Measurements from ENCODE around the gene PKIG. TPM values are rescaled to one million over a fixed set of nuclear protein-coding genes. Genes with fewer than 3 reads are reported as not detected.

The PKIG gene
- total and polyA plus RNA-seq, 10 of the 15 experiments (the other 5 are each of a cell fraction or from before 2014, with no cell fraction given), result 5.7 to 82.3 (median 39.7) TPM

DNA sequence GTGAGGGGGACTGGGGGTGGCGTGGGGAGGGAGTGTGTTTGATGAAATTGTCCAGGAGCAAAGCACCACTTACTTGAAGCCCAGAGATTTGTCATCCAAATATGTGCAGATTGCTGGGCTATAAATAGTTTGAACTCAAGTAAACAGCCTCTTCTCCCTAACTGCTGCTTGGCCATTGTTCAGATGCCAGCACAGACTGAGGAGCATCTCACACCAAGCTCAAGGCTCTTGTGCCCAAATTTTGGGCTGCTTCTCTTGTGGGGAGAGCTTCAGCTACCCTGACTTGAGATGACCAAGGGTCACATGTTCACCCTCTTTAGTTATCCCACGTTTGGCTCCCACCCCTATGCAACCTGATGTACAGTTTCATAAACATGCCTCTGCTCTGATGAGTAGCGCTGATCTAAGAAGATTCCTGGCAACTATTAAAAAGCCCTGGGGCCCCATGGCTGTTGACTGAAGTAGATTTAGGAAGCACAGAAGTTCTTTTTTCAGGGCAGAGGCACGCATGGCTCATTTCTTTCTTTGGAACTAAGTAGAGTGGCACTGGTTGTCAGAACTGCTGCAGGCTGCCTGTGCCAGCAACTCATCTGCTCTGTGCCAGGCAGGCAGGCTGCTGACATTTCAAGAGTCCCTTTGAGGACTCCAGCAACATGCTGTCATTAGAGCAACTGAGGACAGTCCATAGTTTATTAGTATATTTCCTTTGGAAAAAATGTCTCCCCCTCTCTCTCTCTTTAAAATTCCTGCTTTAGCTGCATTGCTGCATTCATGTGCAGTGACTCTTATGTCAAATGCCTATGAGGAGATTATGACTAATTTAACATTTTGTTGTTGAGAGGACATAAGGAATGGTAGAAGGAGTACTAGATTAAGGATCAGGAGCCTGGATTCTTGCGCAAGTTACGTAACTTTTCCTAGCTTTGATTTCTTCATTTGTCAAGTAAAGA lies 9.6 kb upstream of the PKIG start:
- Histone ChIP-seq H3K4me2 (ENCODE audit: control insufficient read depth, insufficient read depth) (no peak overlapping the region), H3K36me3 (ENCODE audit: control insufficient read depth in 2 of 2, insufficient read depth in 2 of 2, low read length in 1 of 2) (no peaks in the 10 kb centered on the region), H3K27me3 (replicated peaks in 1 of 2; ENCODE audit: control insufficient read depth in 2 of 2, insufficient read depth in 2 of 2, low read length in 1 of 2) (no peaks in the 10 kb centered on the region), H3K79me2 (ENCODE audit: control insufficient read depth, insufficient read depth, low read length) (no peaks in the 10 kb centered on the region), H3K27ac (ENCODE audit: control insufficient read depth, insufficient read depth) (no peak overlapping the region), H4K20me1 (ENCODE audit: control insufficient read depth, insufficient read depth) (no peaks in the 10 kb centered on the region), H3K4me1 (ENCODE audit: control insufficient read depth, insufficient read depth, low read length) (peaks cover 8% of the 10 kb centered on the region), H2AFZ (ENCODE audit: control insufficient read depth, low read depth, low read length) (no peak overlapping the region), H3K9me3 (replicated peaks; ENCODE audit: control insufficient read depth, insufficient read depth, low read length) (no peaks in the 10 kb centered on the region), H3K9ac (ENCODE audit: control insufficient read depth, insufficient read depth, low read length) (no peak overlapping the region), H3K4me3 (no peak overlapping the region)
- ChIA-PET POLR2A (no interaction called here), RAD21 (ENCODE audit: unreplicated experiment) (interaction anchor here (1.0 to 1.6 kb wide), 5 partner anchors 24 to 73 kb away, joined by 3 to 7 read pairs (median 3); no protein-coding TSS in a partner anchor), CTCF (interaction anchor here (0.8 to 9.0 kb wide), 5 partner anchors 9 to 111 kb away, joined by 3 to 158 read pairs (median 4); no protein-coding TSS in a partner anchor), SMC1A (ENCODE audit: uncharacterized antibody, unreplicated experiment) (interaction anchor here (0.8 to 5.8 kb wide), 6 partner anchors 15 to 110 kb away, joined by 3 to 85 read pairs (median 18); no protein-coding TSS in a partner anchor)
- WGBS (ENCODE audit: insufficient coverage, insufficient replicate concordance, low lambda C conversion rate, missing lambda C conversion rate), result 62% methylated on average over 6 of the region's 6 CpGs
- no peak for DNase-seq (ENCODE audit: low read depth, low spot score)
- TF ChIP-seq POLR2A (IDR thresholded peaks at IDR 0.05; ENCODE audit: low read depth, low read length) (no peak), MYC (IDR thresholded peaks at IDR 0.05; ENCODE audit: insufficient read depth, insufficient read length, insufficient replicate concordance, low read length, severe bottlenecking) (no peak), BHLHE40 (IDR thresholded peaks at IDR 0.05; ENCODE audit: borderline replicate concordance in 1 of 2, low read depth in 2 of 2, low read length in 1 of 2) (no peak), ETV6 (conservative IDR thresholded peaks at IDR 0.05 in 1 of 2, IDR thresholded peaks at IDR 0.05 in 1 of 2; ENCODE audit: borderline replicate concordance in 1 of 2, low read depth in 1 of 2) (no peak), MEF2A (IDR thresholded peaks at IDR 0.05; ENCODE audit: insufficient read depth, low read depth, low read length) (no peak), RUNX3 (IDR thresholded peaks at IDR 0.05; ENCODE audit: low read length) (no peak), CEBPB (IDR thresholded peaks at IDR 0.05; ENCODE audit: borderline replicate concordance in 1 of 2, low read depth in 2 of 2, low read length in 2 of 2) (no peak), SUZ12 (IDR thresholded peaks at IDR 0.05; ENCODE audit: unreplicated experiment) (no peak), ZZZ3 (IDR thresholded peaks at IDR 0.05; ENCODE audit: control insufficient read depth, insufficient read length, low read depth) (no peak)
- intact Hi-C loops (cut with micrococcal nuclease; ENCODE audit: unreplicated experiment), result no loop called here
- ATAC-seq, result no peak
- no peak for FAIRE-seq
- no TSS peak for BruUV-seq (replicated peaks)
- in situ Hi-C loops (cut with MboI), result no loop called here
